ENCODE measurements around the gene SUSD4. TPM values are rescaled to one million over a fixed set of nuclear protein-coding genes. Genes with fewer than 3 reads are reported as not detected.

SUSD4 gene
- total RNA-seq, 1 donor from 2014 or later, result 3.5 TPM

- Histone ChIP-seq H3K36me3 (no peaks in the 10 kb centered on the region), H3K9me3 (ENCODE audit: low read depth) (no peaks in the 10 kb centered on the region), H3K4me3 (no peak overlapping the region), H3F3A (ENCODE audit: low read depth) (no peaks in the 10 kb centered on the region), H3K4me1 (peaks cover 9% of the 10 kb centered on the region), H2AFZ (replicated peaks) (no peak overlapping the region), H3K4me2 (no peak overlapping the region), H3K9ac (no peak overlapping the region), H3K27ac (no peak overlapping the region), H3K27me3 (no peaks in the 10 kb centered on the region), H3K79me2 (ENCODE audit: low read depth) (no peaks in the 10 kb centered on the region), H4K20me1 (ENCODE audit: low read depth) (no peaks in the 10 kb centered on the region)
- Mint-ChIP-seq H3K9me3 (no peaks in the 10 kb centered on the region), H3K4me3 (no peak overlapping the region), H3K27ac (no peak overlapping the region), H3K27me3 (ENCODE audit: insufficient read depth, low read depth) (peaks cover 5% of the 10 kb centered on the region), H3K36me3 (no peaks in the 10 kb centered on the region), H3K4me1 (peaks cover 8% of the 10 kb centered on the region)
- no peak for TF ChIP-seq EZH2 (IDR thresholded peaks at IDR 0.05)
- no peak for TF ChIP-seq EZH2phosphoT487 (IDR thresholded peaks at IDR 0.05)
- no peak for TF ChIP-seq CTCF (IDR thresholded peaks at IDR 0.05)
- no peak for DNase-seq (ENCODE audit: low spot score)
Measured at GRCh38 chr1:223329664-223330415, 34.1 kb downstream of the SUSD4 start.

GRCh38 chr1:223329252-223329651 is 34.7 kb downstream of the SUSD4 start:
- H3K27me3 Mint-ChIP-seq (ENCODE audit: insufficient read depth, low read depth), result peaks cover 5% of the 10 kb centered on the region
- H3K9me3 ChIP-seq (ENCODE audit: low read depth), result no peaks in the 10 kb centered on the region
- no peaks in the 10 kb centered on the region for H4K20me1 ChIP-seq (ENCODE audit: low read depth)
- H3K4me1 Mint-ChIP-seq, result peaks cover 8% of the 10 kb centered on the region
- H3K4me1 ChIP-seq, result peaks cover 9% of the 10 kb centered on the region
- no peaks in the 10 kb centered on the region for H3K36me3 Mint-ChIP-seq
- no peak overlapping the region for H3K27ac ChIP-seq
- H3F3A ChIP-seq (ENCODE audit: low read depth), result no peaks in the 10 kb centered on the region
- H2AFZ ChIP-seq (replicated peaks), result no peak overlapping the region
- DNase-seq (ENCODE audit: low spot score), result no peak
- no peak overlapping the region for H3K27ac Mint-ChIP-seq
- no peaks in the 10 kb centered on the region for H3K9me3 Mint-ChIP-seq
- no peak overlapping the region for H3K9ac ChIP-seq
- no peaks in the 10 kb centered on the region for H3K79me2 ChIP-seq (ENCODE audit: low read depth)
- H3K4me3 ChIP-seq, result no peak overlapping the region
- no peaks in the 10 kb centered on the region for H3K36me3 ChIP-seq
- no peak for TF ChIP-seq CTCF (IDR thresholded peaks at IDR 0.05)
- no peak for TF ChIP-seq EZH2phosphoT487 (IDR thresholded peaks at IDR 0.05)
- no peak for TF ChIP-seq EZH2 (IDR thresholded peaks at IDR 0.05)
- no peak overlapping the region for H3K4me2 ChIP-seq
- H3K27me3 ChIP-seq, result no peaks in the 10 kb centered on the region
- H3K4me3 Mint-ChIP-seq, result no peak overlapping the region

GRCh38 chr1:223328566-223328965 is 35.4 kb downstream of the SUSD4 start:
- H3K9ac ChIP-seq, result no peak overlapping the region
- H3K4me1 Mint-ChIP-seq, result peaks cover 8% of the 10 kb centered on the region
- no peak overlapping the region for H2AFZ ChIP-seq (replicated peaks)
- no peak overlapping the region for H3K27ac Mint-ChIP-seq
- no peaks in the 10 kb centered on the region for H3K79me2 ChIP-seq (ENCODE audit: low read depth)
- H3K27ac ChIP-seq, result no peak overlapping the region
- H3K36me3 Mint-ChIP-seq, result no peaks in the 10 kb centered on the region
- peaks cover 9% of the 10 kb centered on the region for H3K4me1 ChIP-seq
- H3K36me3 ChIP-seq, result no peaks in the 10 kb centered on the region
- no peaks in the 10 kb centered on the region for H3K9me3 ChIP-seq (ENCODE audit: low read depth)
- no peaks in the 10 kb centered on the region for H4K20me1 ChIP-seq (ENCODE audit: low read depth)
- H3K4me2 ChIP-seq, result no peak overlapping the region
- TF ChIP-seq EZH2phosphoT487 (IDR thresholded peaks at IDR 0.05), result no peak
- TF ChIP-seq CTCF (IDR thresholded peaks at IDR 0.05), result no peak
- TF ChIP-seq EZH2 (IDR thresholded peaks at IDR 0.05), result no peak
- H3K4me3 ChIP-seq, result no peak overlapping the region
- peaks cover 5% of the 10 kb centered on the region for H3K27me3 Mint-ChIP-seq (ENCODE audit: insufficient read depth, low read depth)
- no peak overlapping the region for H3K4me3 Mint-ChIP-seq
- DNase-seq (ENCODE audit: low spot score), result no peak
- no peaks in the 10 kb centered on the region for H3K9me3 Mint-ChIP-seq
- no peaks in the 10 kb centered on the region for H3F3A ChIP-seq (ENCODE audit: low read depth)
- H3K27me3 ChIP-seq, result no peaks in the 10 kb centered on the region
